RWPE2 (cell line): ENCODE results near the gene GDPD5.

Experiments
- ATAC-seq: fragments of 200-7000 bp; cut with Tn5 transposase; 3 replicates; pipeline ENCODE4 v1.9.1; 2021; ENCODE audit warnings: low read depth
- DNase-seq: peaks from one replicate; pipeline ENCODE4 v3.0.0-alpha.2; 2020; ENCODE audit warnings: low spot score
- H3K27ac ChIP-seq: fragments of 450-650 bp; 2 replicates; pipeline ENCODE4 v1.5.1; 2017; ENCODE audit warnings: mild to moderate bottlenecking; ENCODE audit not compliant: poor library complexity, severe bottlenecking
- H3K27me3 ChIP-seq: fragments of 250-450 bp; sonication (Bioruptor Pico); 2 replicates; pipeline ENCODE4 v1.5.1; 2021; ENCODE audit warnings: mild to moderate bottlenecking, moderate library complexity; ENCODE audit not compliant: insufficient read depth, poor library complexity, severe bottlenecking
- H3K36me3 ChIP-seq: fragments of 250-450 bp; sonication (Bioruptor Pico); 2 replicates; pipeline ENCODE4 v1.5.1; 2020; ENCODE audit warnings: low read depth, mild to moderate bottlenecking, moderate library complexity
- H3K4me1 ChIP-seq: fragments of 250-450 bp; sonication (Bioruptor Pico); 2 replicates; pipeline ENCODE4 v1.5.1; 2021; ENCODE audit warnings: mild to moderate bottlenecking, moderate library complexity; ENCODE audit not compliant: insufficient read depth, poor library complexity, severe bottlenecking
- H3K4me3 ChIP-seq: fragments of 250-450 bp; sonication (Bioruptor Pico); 2 replicates; pipeline ENCODE4 v1.5.1; 2021; ENCODE audit warnings: mild to moderate bottlenecking, moderate library complexity; ENCODE audit not compliant: severe bottlenecking
- H3K9me3 ChIP-seq: fragments of 250-450 bp; sonication (Bioruptor Pico); 2 replicates; pipeline ENCODE4 v1.5.1; 2021; ENCODE audit warnings: mild to moderate bottlenecking, moderate library complexity; ENCODE audit not compliant: severe bottlenecking
- TF ChIP-seq, protein P1 (sequence below): fragments of 450-650 bp; IDR thresholded peaks from one replicate; pipeline ENCODE4 v1.5.1; 2017; ENCODE audit warnings: mild to moderate bottlenecking, moderate library complexity; ENCODE audit not compliant: poor library complexity, severe bottlenecking

Gene GDPD5

DNA sequence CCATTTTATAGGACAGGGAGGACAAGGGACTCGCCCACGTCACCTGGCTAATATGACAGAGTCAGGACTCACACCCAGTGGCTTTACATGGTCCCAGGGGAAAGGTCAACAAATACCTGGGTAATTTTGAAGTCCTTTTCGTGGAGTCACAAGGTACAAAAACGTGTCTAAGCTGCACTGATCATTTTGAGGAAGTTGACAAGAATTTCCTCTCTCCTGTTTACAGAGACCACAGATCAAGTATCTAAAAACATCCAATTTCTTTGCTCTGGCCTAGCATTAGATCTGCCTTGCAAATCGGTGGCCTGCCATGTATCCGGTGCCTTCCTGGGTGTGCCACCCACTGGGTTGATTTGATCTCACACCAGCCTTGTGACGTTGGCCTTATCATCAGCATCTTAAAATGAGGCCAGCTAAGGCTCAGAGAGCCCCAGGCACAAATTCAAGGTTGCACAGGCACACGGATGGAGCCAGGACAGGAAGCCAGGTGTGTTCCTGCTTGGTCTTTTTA, 17.6 kb downstream of the GDPD5 start:
- TF ChIP-seq, protein P1, sequence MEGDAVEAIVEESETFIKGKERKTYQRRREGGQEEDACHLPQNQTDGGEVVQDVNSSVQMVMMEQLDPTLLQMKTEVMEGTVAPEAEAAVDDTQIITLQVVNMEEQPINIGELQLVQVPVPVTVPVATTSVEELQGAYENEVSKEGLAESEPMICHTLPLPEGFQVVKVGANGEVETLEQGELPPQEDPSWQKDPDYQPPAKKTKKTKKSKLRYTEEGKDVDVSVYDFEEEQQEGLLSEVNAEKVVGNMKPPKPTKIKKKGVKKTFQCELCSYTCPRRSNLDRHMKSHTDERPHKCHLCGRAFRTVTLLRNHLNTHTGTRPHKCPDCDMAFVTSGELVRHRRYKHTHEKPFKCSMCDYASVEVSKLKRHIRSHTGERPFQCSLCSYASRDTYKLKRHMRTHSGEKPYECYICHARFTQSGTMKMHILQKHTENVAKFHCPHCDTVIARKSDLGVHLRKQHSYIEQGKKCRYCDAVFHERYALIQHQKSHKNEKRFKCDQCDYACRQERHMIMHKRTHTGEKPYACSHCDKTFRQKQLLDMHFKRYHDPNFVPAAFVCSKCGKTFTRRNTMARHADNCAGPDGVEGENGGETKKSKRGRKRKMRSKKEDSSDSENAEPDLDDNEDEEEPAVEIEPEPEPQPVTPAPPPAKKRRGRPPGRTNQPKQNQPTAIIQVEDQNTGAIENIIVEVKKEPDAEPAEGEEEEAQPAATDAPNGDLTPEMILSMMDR: no peak
- ATAC-seq: no peak
- H3K9me3 ChIP-seq: no peaks in the 10 kb centered on the region
- no peaks in the 10 kb centered on the region for H3K27me3 ChIP-seq
- no peaks in the 10 kb centered on the region for H3K4me1 ChIP-seq
- DNase-seq: no peak
- H3K27ac ChIP-seq: no peak overlapping the region
- no peak overlapping the region for H3K4me3 ChIP-seq
- no peaks in the 10 kb centered on the region for H3K36me3 ChIP-seq

DNA sequence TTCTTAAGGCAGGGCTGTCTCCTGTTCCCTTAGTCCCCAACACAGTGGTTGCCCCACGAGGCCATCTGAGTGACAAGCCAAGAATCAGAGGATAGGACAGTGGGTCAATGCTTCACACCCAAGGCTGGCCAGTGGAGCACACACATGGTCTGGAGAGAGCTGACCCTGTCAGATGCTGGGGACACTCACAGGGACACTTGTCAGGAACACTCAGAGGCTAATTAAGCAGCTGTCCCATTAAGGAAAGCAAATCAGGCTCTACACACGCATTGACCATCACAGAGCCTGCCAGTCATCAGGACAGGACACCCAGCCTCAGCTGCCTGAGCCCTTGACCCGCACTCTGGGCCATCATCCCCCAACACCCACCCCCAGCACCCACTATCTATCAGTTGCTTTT, 18.2 kb downstream of the GDPD5 start:
- no peak for DNase-seq
- no peak for ATAC-seq
- TF ChIP-seq, protein P1: no peak
- Histone ChIP-seq H3K27ac (no peak overlapping the region), H3K27me3 (no peaks in the 10 kb centered on the region), H3K4me1 (no peaks in the 10 kb centered on the region), H3K4me3 (no peak overlapping the region), H3K9me3 (no peaks in the 10 kb centered on the region), H3K36me3 (no peaks in the 10 kb centered on the region)

DNA sequence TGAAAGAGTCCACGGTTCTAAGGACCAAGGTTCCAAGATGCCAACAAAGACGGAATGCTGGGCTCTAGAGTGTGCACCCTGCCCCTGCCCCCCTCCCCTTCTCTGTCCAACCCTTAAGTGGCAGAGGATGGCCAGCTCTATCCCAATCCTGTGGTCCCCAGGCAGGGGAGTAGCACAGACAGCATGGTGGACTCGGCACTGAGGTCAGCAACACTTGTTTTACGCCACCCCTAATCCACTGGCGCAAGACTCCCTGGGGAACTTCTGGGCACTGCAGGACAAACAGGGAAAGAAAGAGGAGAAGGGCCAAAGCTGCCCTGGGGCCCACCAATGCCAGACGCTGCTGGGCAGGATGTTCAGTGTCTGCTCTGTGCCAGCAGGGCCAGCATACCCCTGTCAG, 18.9 kb downstream of the GDPD5 start:
- no peaks in the 10 kb centered on the region for H3K36me3 ChIP-seq
- H3K27me3 ChIP-seq: no peaks in the 10 kb centered on the region
- H3K4me3 ChIP-seq: no peak overlapping the region
- ATAC-seq (no peak), DNase-seq (no peak)
- H3K9me3 ChIP-seq: no peaks in the 10 kb centered on the region
- H3K4me1 ChIP-seq: no peaks in the 10 kb centered on the region
- H3K27ac ChIP-seq: no peak overlapping the region
- TF ChIP-seq, protein P1: no peak

- DNase-seq (no peak), ATAC-seq (no peak)
- no peak overlapping the region for H3K27ac ChIP-seq
These were observed 19.6 kb downstream of the GDPD5 start for GRCh38 chr11:75505916-75506692.

More at GRCh38 chr11:75505916-75506692, 19.6 kb downstream of the GDPD5 start:
- H3K27me3 ChIP-seq: no peaks in the 10 kb centered on the region
- H3K4me1 ChIP-seq: peaks cover 3% of the 10 kb centered on the region
- no peaks in the 10 kb centered on the region for H3K36me3 ChIP-seq
- TF ChIP-seq, protein P1: no peak
- no peak overlapping the region for H3K4me3 ChIP-seq
- no peaks in the 10 kb centered on the region for H3K9me3 ChIP-seq
